CD14-positive monocyte (primary cell): Measurements from ENCODE around the gene MORN4. TPM values are rescaled to one million over a fixed set of nuclear protein-coding genes. Genes with fewer than 3 reads are reported as not detected.
"Not testable (repeated sequence)": the region's sequence is repeated elsewhere in the genome, so short reads cannot be mapped to it uniquely, and the experiment has no call there.

ENCODE experiments used
- DNase-seq, 3 donors: peaks; one replicate each; pipeline ENCODE4 v3.0.0-alpha.2; 2011 to 2022
- H2AFZ ChIP-seq: 2 replicates; pipeline ENCODE4 v1.6.0; 2012; ENCODE audit warnings: mild to moderate bottlenecking, low read depth, low read length, inconsistent platforms; ENCODE audit not compliant: insufficient read depth, poor library complexity, severe bottlenecking
- H3K27ac ChIP-seq, 2 donors: 1 replicate in 1 of 2; 2 replicates in 1 of 2; pipeline ENCODE4 v1.5.1; 2012 to 2013; ENCODE audit warnings: low read length in 2 of 2, control low read depth in 1 of 2, inconsistent platforms in 1 of 2, low read depth in 1 of 2, mild to moderate bottlenecking in 1 of 2
- H3K27me3 ChIP-seq, 2 donors: one replicate each; pipeline versions ENCODE4 v1.6.0 to v1.6.1; 2011 to 2013; ENCODE audit warnings: low read length in 2 of 2; ENCODE audit not compliant: control insufficient read depth in 2 of 2, insufficient read depth in 2 of 2
- H3K36me3 ChIP-seq, 2 donors: replicated peaks in 1 of 2; 1 replicate in 1 of 2; 2 replicates in 1 of 2; pipeline versions ENCODE4 v1.5.1 to v1.6.1; 2012 to 2013; ENCODE audit warnings: low read length in 2 of 2, control low read depth in 1 of 2, inconsistent platforms in 1 of 2, mild to moderate bottlenecking in 1 of 2; ENCODE audit not compliant: insufficient read depth in 2 of 2, control insufficient read depth in 1 of 2
- H3K4me1 ChIP-seq, 2 donors: 1 replicate in 1 of 2; 2 replicates in 1 of 2; pipeline versions ENCODE4 v1.5.1 to v1.6.1; 2012 to 2013; ENCODE audit warnings: low read length in 2 of 2, control low read depth in 1 of 2, inconsistent platforms in 1 of 2, mild to moderate bottlenecking in 1 of 2, moderate library complexity in 1 of 2; ENCODE audit not compliant: insufficient read depth in 2 of 2, control insufficient read depth in 1 of 2
- H3K4me2 ChIP-seq: replicated peaks from 2 replicates; pipeline ENCODE3; 2012; ENCODE audit warnings: low read length, moderate library complexity, mild to moderate bottlenecking; ENCODE audit not compliant: poor library complexity, severe bottlenecking; ENCODE audit errors: extremely low read depth
- H3K4me3 ChIP-seq, 3 experiments: fragments of 200-600 bp in 1 of 3; sonication (generic) in 1 of 3; replicated peaks in 1 of 3; 1 replicate in 2 of 3; 2 replicates in 1 of 3; pipeline ENCODE4 v1.5.1; 2011 to 2013; ENCODE audit warnings: low read length in 3 of 3, mild to moderate bottlenecking in 3 of 3, control low read depth in 2 of 3, low read depth in 2 of 3, inconsistent platforms in 1 of 3, moderate library complexity in 1 of 3
- H3K79me2 ChIP-seq: 2 replicates; pipeline ENCODE4 v1.6.0; 2012; ENCODE audit warnings: mild to moderate bottlenecking, control low read depth, inconsistent platforms, low read length, moderate library complexity; ENCODE audit not compliant: insufficient read depth
- H3K9ac ChIP-seq: 2 replicates; pipeline ENCODE4 v1.6.0; 2017; ENCODE audit warnings: low read length, mild to moderate bottlenecking; ENCODE audit not compliant: insufficient read depth, poor library complexity, severe bottlenecking
- H3K9me3 ChIP-seq, 2 donors: replicated peaks in 1 of 2; 1 replicate in 1 of 2; 2 replicates in 1 of 2; pipeline versions ENCODE4 v1.5.1 to v1.6.1; 2012 to 2013; ENCODE audit warnings: low read length in 2 of 2, control low read depth in 1 of 2; ENCODE audit not compliant: control insufficient read depth in 1 of 2, insufficient read depth in 1 of 2
- H4K20me1 ChIP-seq: 2 replicates; pipeline ENCODE4 v1.6.0; 2012; ENCODE audit warnings: mild to moderate bottlenecking, low read length, control low read depth, moderate library complexity; ENCODE audit not compliant: insufficient read depth
- H3K27ac Mint-ChIP-seq, 7 donors: one replicate each; pipeline ENCODE4 v1.8.0; 2020; ENCODE audit warnings: mild to moderate bottlenecking in 7 of 7, mixed read lengths in 7 of 7, moderate library complexity in 6 of 7, inconsistent platforms in 2 of 7
- H3K27me3 Mint-ChIP-seq, 3 donors: one replicate each; pipeline ENCODE4 v1.8.0; 2021 to 2022; ENCODE audit warnings: low read depth in 3 of 3, mild to moderate bottlenecking in 3 of 3, mixed read lengths in 3 of 3, moderate library complexity in 3 of 3, inconsistent platforms in 1 of 3
- H3K36me3 Mint-ChIP-seq, 2 donors: one replicate each; pipeline ENCODE4 v1.8.0; 2020; ENCODE audit warnings: mixed read lengths in 2 of 2, inconsistent platforms in 1 of 2, mild to moderate bottlenecking in 1 of 2
- H3K4me1 Mint-ChIP-seq: one replicate; pipeline ENCODE4 v1.8.0; 2020; ENCODE audit warnings: mild to moderate bottlenecking, mixed read lengths
- H3K4me3 Mint-ChIP-seq, 2 donors: one replicate each; pipeline ENCODE4 v1.8.0; 2020; ENCODE audit warnings: mild to moderate bottlenecking in 2 of 2, mixed read lengths in 2 of 2, moderate library complexity in 1 of 2
- H3K9me3 Mint-ChIP-seq, 7 donors: one replicate each; pipeline ENCODE4 v1.8.0; 2020 to 2022; ENCODE audit warnings: mixed read lengths in 7 of 7, mild to moderate bottlenecking in 6 of 7, moderate library complexity in 6 of 7, inconsistent platforms in 2 of 7
- CTCF ChIP-seq: fragments of 200-600 bp; IDR thresholded peaks from one replicate; pipeline ENCODE4 v1.8.0; 2022; ENCODE audit warnings: antibody characterized with exemption, mild to moderate bottlenecking
- WGBS: methylation state at CpG from one replicate; pipeline ENCODE4 v1.1.5; 2013; ENCODE audit warnings: missing lambda C conversion rate; ENCODE audit not compliant: insufficient coverage; 5-methylcytosine and 5-hydroxymethylcytosine counted together
- intact Hi-C, 2 donors: fragments of 100-400 bp; cut with micrococcal nuclease; formaldehyde crosslinking; loops; one replicate each; pipeline versions ENCODE4 v1.15.0 to v1.15.1; 2023
- polyA plus RNA-seq, 3 donors: library from polyadenylated mRNA; depleted of rRNA in 1 of 3; unstranded in 2 of 3; stranded (reverse) in 1 of 3; fragments of 300-500 nt in 2 of 3; fragments of >200 nt in 1 of 3; fragmentation: Illumina TruSeq in 2 of 3; gene quantifications; 1 replicate in 2 of 3; 2 replicates in 1 of 3; pipeline ENCODE4 v1.2.3, GENCODE V29; 2012 to 2021

Gene MORN4
- polyA plus RNA-seq, 3 donors = not detected

- no peaks in the 10 kb centered on the region for H3K27me3 ChIP-seq
- Mint-ChIP-seq H3K4me3 (peak overlapping the region; percentile 96 to 97), H3K36me3 (peaks cover 30 to 31% of the 10 kb centered on the region in 2 donors), H3K9me3 (no peaks in the 10 kb centered on the region), H3K27me3 (peaks cover 2 to 9% (median 3%) of the 10 kb centered on the region in 3 donors), H3K27ac (peak overlapping the region; percentile 89 to 97 (median 91)), H3K4me1 (peaks cover 19% of the 10 kb centered on the region)
- H4K20me1 ChIP-seq = peaks cover 15% of the 10 kb centered on the region
- peak overlapping the region; percentile 85 to 96 (median 88) for H3K4me3 ChIP-seq
- no peak for TF ChIP-seq CTCF
- WGBS = 2% methylated on average over 59 of the region's 67 CpGs
- no peaks in the 10 kb centered on the region for H3K9me3 ChIP-seq
- intact Hi-C loops = loop anchor here in 1 of 2 donors (5.0 kb wide), 1 partner anchor 46 kb away; the partner anchor contains the start of gene AVPI1
- H3K4me1 ChIP-seq = peaks cover 12 to 17% of the 10 kb centered on the region in 2 donors
- peak overlapping the region; percentile 96 for H3K9ac ChIP-seq
- H3K79me2 ChIP-seq = peaks cover 20% of the 10 kb centered on the region
- peak; percentile 67 to 75 (median 70) for DNase-seq
- H3K27ac ChIP-seq = peak overlapping the region; percentile 79 to 90
- peak overlapping the region; percentile 71 for H2AFZ ChIP-seq
- peak overlapping the region; percentile 91 for H3K4me2 ChIP-seq
- H3K36me3 ChIP-seq = peaks cover 10 to 29% of the 10 kb centered on the region in 2 donors
Measured at GRCh38 chr10:97640868-97641811, 7.8 kb upstream of the MORN4 start.

- WGBS = under 1% methylated on average over 50 of the region's 54 CpGs
- H4K20me1 ChIP-seq = peaks cover 15% of the 10 kb centered on the region
- Mint-ChIP-seq H3K4me1 (peaks cover 19% of the 10 kb centered on the region), H3K27me3 (peaks cover 2 to 9% (median 3%) of the 10 kb centered on the region in 3 donors), H3K36me3 (peaks cover 24 to 26% of the 10 kb centered on the region in 2 donors), H3K27ac (peak within 1 kb of the TSS; percentile 90 to 97 (median 92)), H3K9me3 (no peaks in the 10 kb centered on the region), H3K4me3 (peak within 1 kb of the TSS; percentile 96 to 97)
- no peak for TF ChIP-seq CTCF
- no peaks in the 10 kb centered on the region for H3K9me3 ChIP-seq
- intact Hi-C loops = loop anchor here in 1 of 2 donors (5.0 kb wide), 1 partner anchor 47 kb away; the partner anchor contains the start of gene AVPI1
- H3K4me1 ChIP-seq = peaks cover 12 to 17% of the 10 kb centered on the region in 2 donors
- peak; percentile 99 to 100 (median 100) for DNase-seq
- H3K27me3 ChIP-seq = no peaks in the 10 kb centered on the region
- peaks cover 20% of the 10 kb centered on the region for H3K79me2 ChIP-seq
- peak within 1 kb of the TSS; percentile 85 to 96 (median 88) for H3K4me3 ChIP-seq
- peak within 1 kb of the TSS; percentile 91 for H3K4me2 ChIP-seq
- H3K27ac ChIP-seq = peak within 1 kb of the TSS; percentile 79 to 90
- peaks cover 10 to 23% of the 10 kb centered on the region in 2 donors for H3K36me3 ChIP-seq
- peak within 1 kb of the TSS; percentile 96 for H3K9ac ChIP-seq
- H2AFZ ChIP-seq = peak within 1 kb of the TSS; percentile 71
Measured at GRCh38 chr10:97640174-97640867, 7.0 kb upstream of the MORN4 start, which contains the start of gene PI4K2A. TSS of gene PI4K2A (plus strand) at chr10:97640671. CDS start at chr10:97640743, 72 bp downstream.

DNA sequence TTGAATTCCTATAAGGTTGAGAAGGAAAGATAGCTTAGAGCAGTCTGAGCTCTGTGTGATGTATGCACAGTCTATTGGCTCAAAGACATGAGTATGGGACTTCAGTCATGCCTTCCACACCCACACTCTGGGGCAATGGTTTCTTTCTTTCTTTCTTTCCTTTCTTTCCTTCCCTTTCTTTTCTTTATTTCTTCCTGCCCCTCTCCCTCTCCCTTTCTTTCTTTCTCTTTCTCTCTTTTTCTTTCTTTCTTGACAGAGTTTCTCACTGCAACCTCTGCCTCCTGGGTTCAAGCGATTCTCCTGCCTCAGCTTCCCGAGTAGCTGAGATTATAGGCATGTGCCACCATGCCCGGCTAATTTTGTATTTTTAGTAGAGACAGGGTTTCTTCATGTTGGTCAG is 5.8 kb upstream of the MORN4 start:
- Histone ChIP-seq H3K36me3 (peaks cover 3 to 11% of the 10 kb centered on the region in 2 donors), H3K4me1 (peaks cover 12 to 17% of the 10 kb centered on the region in 2 donors), H4K20me1 (peaks cover 15% of the 10 kb centered on the region), H3K79me2 (peaks cover 20% of the 10 kb centered on the region)
- H3K27ac Mint-ChIP-seq, H3K9me3 Mint-ChIP-seq, H2AFZ ChIP-seq, H3K4me3 ChIP-seq, H3K4me2 ChIP-seq, H3K9ac ChIP-seq, H3K27ac ChIP-seq, H3K4me3 Mint-ChIP-seq, H3K9me3 ChIP-seq, intact Hi-C loops, H3K27me3 Mint-ChIP-seq, DNase-seq, H3K27me3 ChIP-seq: not testable (repeated sequence)
- H3K36me3 Mint-ChIP-seq = peaks cover 13 to 15% of the 10 kb centered on the region in 2 donors
- no CpG with 5 or more reads among the region's 3 CpGs for WGBS
- peaks cover 19% of the 10 kb centered on the region for H3K4me1 Mint-ChIP-seq
